NOMO-1 (cell line): ENCODE data around the gene PSMC4.
A peak's percentile ranks its signal among the peaks of the same experiment; 100 is the strongest.

Source experiments
- DNase-seq, 2 experiments: peaks; one replicate each; lab custom pipeline; 2025; ENCODE audit not compliant: unreplicated experiment in 2 of 2; lab: John Stamatoyannopoulos, UW

The PSMC4 gene

GRCh38 chr19:39987167-39987566 is 16.2 kb downstream of the PSMC4 start:
- DNase-seq = no peak

GRCh38 chr19:39987596-39987995 is 16.6 kb downstream of the PSMC4 start:
- DNase-seq = no peak

GRCh38 chr19:39993605-39994004 is 22.6 kb downstream of the PSMC4 start:
- DNase-seq = no peak

- no peak for DNase-seq
Observed at GRCh38 chr19:39994361-39994760, 23.4 kb downstream of the PSMC4 start.

GRCh38 chr19:39995794-39996193 is 24.8 kb downstream of the PSMC4 start:
- DNase-seq = no peak

GRCh38 chr19:39996218-39996810 is 25.3 kb downstream of the PSMC4 start:
- no peak for DNase-seq

- DNase-seq = peak; percentile 89
Observed at GRCh38 chr19:39996811-39997637, 26.1 kb downstream of the PSMC4 start, which contains the start of gene ZNF546. Gene ZNF546, plus strand, starts transcription at chr19:39997060. Its CDS starts 1,267 bp downstream, at chr19:39998327.

GRCh38 chr19:39997638-39998216 is 26.8 kb downstream of the PSMC4 start:
- no peak for DNase-seq

- no peak for DNase-seq
Observed at GRCh38 chr19:39998501-39998900, 27.5 kb downstream of the PSMC4 start.

- no peak for DNase-seq
Observed at GRCh38 chr19:40005691-40006272, 34.8 kb downstream of the PSMC4 start.

- no peak for DNase-seq
Observed at GRCh38 chr19:40006273-40006691, 35.3 kb downstream of the PSMC4 start.

- DNase-seq = no peak
Observed at GRCh38 chr19:40009674-40010073, 38.7 kb downstream of the PSMC4 start.

- no peak for DNase-seq
Observed at GRCh38 chr19:40013991-40014390, 43.0 kb downstream of the PSMC4 start.

- DNase-seq = no peak
Observed at GRCh38 chr19:40023969-40024368, 53.0 kb downstream of the PSMC4 start.

GRCh38 chr19:40025938-40026596 is 55.1 kb downstream of the PSMC4 start:
- no peak for DNase-seq

GRCh38 chr19:40026597-40026970 is 55.6 kb downstream of the PSMC4 start:
- DNase-seq = no peak
